Gastroesophageal sphincter (tissue), 3 donors: Measurements from ENCODE around the gene USP38.

Experiments used
- CTCF ChIP-seq, 4 experiments: fragments of 200-600 bp in 2 of 4; fragments of 450-650 bp in 2 of 4; sonication (generic) in 1 of 4; IDR thresholded peaks; one replicate each; pipeline ENCODE4 v1.5.1; 2017 to 2019; ENCODE audit warnings: antibody characterized with exemption in 4 of 4, mild to moderate bottlenecking in 2 of 4, moderate library complexity in 2 of 4
- EP300 ChIP-seq: sonication (generic); formaldehyde crosslinking; IDR thresholded peaks from one replicate; pipeline ENCODE4 v1.6.1; 2017; ENCODE audit warnings: antibody characterized with exemption, mild to moderate bottlenecking
- POLR2A ChIP-seq, 2 donors: fragments of 450-650 bp; IDR thresholded peaks; one replicate each; pipeline ENCODE4 v1.6.1; 2017; ENCODE audit warnings: antibody characterized with exemption in 2 of 2, mild to moderate bottlenecking in 2 of 2, moderate library complexity in 1 of 2
- POLR2AphosphoS5 ChIP-seq: sonication (generic); formaldehyde crosslinking; IDR thresholded peaks from one replicate; pipeline ENCODE4 v1.6.1; 2017; ENCODE audit warnings: antibody characterized with exemption

DNA sequence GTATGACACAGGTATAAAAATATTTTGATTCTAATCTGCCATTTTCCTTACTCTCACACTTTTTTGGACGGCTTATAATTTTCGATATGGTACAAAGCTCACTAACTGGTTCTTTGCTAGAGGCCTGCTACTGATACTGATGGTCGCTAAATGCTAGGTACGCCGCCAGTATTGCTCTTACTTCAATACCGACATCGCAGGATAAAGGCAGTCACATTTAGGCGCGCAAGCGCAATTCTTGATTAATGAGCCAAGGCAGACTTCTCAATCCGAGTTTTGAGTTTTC lies 557 bp upstream of the USP38 start:
- TF ChIP-seq CTCF (IDR thresholded peaks at IDR 0.05) (no peak), EP300 (no peak), POLR2AphosphoS5 (no peak), POLR2A (IDR thresholded peaks at IDR 0.05) (no peak)
